ENCODE results near the gene PPM1J.
A peak's percentile ranks its signal among the peaks of the same experiment; 100 is the strongest.

PPM1J gene

DNA sequence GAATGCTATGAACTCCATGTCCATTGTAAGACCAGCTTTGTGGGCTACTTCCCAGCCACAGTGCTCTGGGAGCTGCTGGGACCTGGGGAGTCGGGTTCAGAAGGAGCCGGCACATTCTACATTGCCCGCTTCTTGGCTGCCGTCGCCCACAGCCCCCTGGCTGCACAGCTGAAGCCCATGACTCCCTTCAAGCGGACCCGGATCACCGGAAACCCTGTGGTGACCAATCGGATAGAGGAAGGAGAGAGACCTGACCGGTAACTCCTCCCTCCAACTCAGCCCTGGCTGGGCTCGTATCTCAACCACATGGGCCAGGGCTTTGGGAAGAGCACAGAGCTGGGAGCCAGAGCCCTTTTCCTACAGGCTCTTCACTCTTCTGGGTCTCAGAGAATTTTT lies 25.3 kb downstream of the PPM1J start:
- no peak for FAIRE-seq

DNA sequence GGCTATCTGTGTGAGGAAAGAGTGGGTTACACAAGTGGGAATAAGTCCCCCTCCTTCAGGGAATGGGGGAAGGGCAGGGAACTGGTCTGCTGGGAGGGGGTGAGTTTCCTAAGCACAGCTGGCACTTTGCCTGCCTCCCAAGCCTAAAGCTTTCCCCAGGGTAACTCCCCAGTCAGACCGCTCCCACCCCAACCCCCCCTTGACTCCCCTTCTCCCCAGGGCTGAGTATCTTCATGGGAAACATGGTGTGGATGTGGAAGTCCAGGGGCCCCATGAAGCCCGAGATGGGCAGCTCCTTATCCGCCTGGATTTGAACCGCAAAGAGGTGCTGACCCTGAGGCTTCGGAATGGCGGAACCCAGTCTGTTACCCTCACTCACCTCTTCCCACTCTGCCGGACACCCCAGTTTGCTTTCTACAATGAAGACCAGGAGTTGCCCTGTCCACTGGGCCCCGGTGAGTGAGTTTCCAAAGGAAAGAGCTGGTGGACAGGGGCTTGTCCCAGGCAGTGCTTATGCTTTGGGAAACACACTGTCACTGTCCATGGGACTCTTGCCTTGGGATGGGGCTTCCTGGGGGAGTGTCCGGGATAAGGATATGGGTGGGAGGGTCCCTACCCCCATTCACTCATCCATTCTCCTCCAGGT lies 25.8 kb downstream of the PPM1J start:
- FAIRE-seq (no peak), DNase-seq (ENCODE audit: insufficient read length, low spot score) (no peak)

More for the DNA sequence above, 25.3 kb downstream of the PPM1J start:
- no peak for DNase-seq (ENCODE audit: insufficient read length, low spot score)

DNA sequence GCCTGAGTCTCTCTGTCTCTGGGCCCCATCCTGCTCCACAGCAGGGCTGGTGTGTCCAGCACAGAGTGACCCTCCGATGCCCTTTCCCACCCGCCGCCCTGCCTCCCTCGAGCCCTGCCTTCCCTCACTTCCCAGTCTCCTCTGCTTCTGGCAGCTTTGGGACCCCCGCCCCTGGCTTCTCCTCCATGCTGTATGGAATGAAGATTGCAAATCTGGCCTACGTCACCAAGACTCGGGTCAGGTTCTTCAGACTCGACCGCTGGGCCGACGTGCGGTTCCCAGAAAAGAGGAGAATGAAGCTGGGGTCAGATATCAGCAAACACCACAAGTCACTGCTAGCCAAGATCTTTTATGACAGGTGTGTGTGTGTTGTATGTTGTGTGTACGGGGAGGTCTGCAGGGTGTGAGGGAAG lies 26.3 kb downstream of the PPM1J start:
- DNase-seq (ENCODE audit: insufficient read length, low spot score) (no peak), FAIRE-seq (no peak)

DNA sequence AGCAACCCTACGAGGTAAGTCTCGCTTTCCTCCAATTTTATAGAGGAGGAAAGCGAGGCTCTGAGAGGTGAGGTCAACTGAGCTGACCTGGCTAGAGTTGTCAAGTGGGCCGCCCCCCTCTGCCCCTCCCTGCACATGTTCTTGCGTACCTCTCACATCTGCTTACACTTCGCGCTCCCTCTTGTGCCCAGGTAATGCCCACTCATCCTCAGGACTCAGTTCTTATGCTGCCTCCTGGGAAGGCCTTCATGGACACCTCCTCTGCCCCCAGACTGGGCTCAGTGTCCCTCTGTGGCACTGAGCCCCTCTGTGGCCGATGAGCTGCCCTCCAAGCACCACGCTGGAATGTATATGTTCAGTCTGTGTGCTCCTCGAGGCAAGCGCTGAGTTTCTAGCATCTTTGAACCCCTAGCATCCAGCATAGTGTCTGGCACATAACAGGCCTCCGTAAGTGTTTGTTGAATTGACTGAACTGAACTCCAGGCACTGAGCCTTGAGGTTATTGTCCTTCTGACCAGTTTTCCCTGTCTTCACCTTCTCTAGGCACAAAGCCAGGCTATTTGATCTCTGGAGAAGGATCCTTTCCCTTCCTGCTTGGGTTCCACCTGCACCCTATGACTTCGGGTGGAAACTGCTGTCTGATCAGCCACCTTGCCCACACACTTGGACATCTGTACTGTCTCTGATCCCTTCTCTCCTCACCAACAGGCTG lies 27.2 kb downstream of the PPM1J start:
- DNase-seq (ENCODE audit: insufficient read length, low spot score) (no peak), FAIRE-seq (no peak)

DNA sequence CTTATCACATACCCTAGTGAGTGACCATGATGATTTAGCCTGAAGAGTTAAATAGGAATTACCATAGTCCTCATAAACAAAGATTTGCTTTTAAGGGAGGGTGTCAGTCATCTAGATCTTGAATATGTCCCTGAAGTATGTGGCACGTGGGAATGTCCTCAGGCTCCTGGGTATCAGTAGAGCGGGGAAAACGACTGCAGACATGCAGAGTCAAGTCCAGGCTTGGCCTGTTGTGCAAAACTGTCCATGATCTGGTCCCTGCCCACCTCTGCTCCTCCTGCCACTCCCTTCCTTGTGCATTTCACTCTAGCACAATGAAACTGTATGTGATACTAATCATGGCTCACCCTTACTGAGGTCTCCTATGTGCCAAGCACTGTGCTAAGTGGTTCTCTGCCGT lies 27.8 kb downstream of the PPM1J start:
- DNase-seq (ENCODE audit: insufficient read length, low spot score) (no peak), FAIRE-seq (no peak)

DNA sequence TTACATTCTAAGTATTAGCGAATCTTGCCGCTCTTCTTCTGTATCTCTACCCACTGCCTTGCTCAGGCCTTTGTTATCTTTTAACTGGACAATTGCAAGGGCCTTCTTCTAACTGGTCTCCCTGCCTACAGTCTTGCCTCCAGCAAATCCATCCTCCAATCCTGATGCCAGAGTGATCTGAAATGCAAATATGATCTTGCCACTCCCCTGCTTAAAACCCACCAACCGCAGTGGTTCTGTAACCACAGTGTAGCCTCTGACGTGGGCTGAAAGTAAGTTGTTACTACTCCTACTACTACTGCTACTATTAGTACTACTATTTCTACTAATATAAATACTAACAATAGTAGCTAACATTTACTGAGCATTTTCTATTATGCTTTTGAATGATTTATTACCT lies 28.3 kb downstream of the PPM1J start:
- no peak for DNase-seq (ENCODE audit: insufficient read length, low spot score)
- no peak for FAIRE-seq

DNA sequence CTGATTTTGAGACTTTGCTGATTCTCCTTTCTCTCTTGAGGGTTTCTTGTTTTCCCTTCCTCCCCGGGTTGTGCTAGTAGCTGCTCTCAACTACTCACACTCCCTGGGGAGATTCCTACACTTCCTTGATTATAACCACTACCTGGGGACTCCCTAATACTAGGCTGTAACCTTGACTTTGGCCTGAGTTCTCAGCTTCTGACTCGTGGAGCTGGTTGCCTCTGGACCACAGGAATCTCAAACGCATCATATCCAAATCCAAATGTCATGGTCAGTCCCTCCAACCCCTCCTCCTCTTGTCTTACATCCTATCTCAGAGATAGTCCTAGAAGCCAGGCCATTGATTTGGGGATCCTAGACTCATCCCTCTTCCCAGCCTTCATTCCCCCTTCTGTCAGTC lies 28.7 kb downstream of the PPM1J start:
- DNase-seq (ENCODE audit: insufficient read length, low spot score) (no peak), FAIRE-seq (no peak)

DNA sequence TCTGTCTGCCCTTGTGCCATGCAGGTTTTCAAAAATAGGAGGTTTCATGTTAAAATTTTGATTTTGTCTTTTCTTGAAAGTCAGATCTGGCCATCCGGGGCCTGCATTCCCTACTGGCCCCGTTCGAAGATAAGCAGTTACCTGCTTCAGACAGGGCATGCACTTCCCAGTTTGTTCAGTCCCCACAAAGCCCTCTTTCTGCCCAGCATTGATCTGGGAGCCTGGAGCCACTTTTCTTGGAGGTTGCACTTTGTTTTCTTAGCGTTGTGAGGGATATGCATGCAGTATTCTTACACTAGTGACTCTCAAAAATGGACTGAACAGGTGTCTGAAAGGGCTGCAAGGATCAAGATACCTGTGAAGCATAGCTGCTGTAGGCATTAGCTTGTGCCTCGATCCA lies 29.2 kb downstream of the PPM1J start:
- DNase-seq (ENCODE audit: insufficient read length, low spot score) (no peak), FAIRE-seq (no peak)

DNA sequence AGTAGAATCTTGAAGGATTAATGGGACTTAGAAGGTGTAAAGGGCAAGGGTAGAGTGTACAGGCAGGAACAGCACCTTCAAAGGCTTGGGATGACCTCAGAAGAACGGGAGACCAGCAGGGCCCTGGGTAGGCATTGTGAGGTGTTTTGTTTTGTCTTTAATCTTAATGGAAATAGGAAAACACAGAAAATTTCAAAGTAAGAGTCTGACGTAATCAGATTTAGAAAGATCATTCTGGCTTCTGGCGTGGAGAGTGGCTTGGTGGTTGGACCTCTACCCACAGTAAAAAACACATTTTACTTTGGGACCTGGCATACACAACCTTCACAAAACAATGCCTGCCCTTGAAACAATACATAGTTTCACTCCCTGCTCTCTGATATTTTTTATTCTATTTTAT lies 36.5 kb downstream of the PPM1J start:
- DNase-seq (ENCODE audit: insufficient read length, low spot score), result no peak
- no peak for FAIRE-seq

DNA sequence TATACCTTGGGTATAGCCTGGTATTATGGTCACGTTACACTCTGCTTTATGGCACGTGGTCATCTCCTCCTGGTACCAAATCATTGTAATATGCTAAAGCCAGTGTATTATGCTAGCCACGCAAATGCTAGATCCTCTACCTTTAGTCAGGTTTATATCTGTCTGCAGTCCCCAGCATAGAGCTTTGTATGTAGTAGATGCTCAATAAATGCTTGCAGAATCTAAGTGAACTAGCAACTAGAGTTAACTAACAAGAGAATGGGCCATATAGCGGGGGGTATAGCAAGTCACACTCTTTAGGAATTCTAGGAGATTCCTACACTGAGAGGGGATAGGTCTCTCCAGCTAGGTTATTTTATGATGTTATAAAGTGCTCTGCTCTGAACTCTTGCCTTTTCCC lies 37.6 kb downstream of the PPM1J start:
- FAIRE-seq (no peak), DNase-seq (ENCODE audit: insufficient read length, low spot score) (no peak)

DNA sequence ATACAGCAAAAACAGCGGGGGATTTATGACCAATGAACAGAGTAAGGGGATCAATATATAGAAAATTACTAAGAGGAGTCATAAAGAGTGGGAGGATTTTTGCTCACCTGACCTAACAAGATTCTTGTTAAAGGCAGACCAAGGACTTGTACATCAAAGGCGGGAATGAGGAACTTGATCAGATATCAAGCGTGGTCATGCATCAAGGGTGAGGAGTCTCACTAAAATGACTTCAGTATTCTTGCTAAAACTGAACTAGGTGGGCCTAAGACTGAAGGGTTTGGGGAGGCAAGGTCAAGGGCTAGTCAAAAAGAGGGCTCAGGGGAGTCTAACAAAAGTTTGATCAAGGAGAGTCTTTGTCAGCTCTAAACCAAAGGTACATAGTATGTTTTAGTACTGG lies 38.6 kb downstream of the PPM1J start:
- no peak for FAIRE-seq
- DNase-seq (ENCODE audit: insufficient read length, low spot score), result no peak

DNA sequence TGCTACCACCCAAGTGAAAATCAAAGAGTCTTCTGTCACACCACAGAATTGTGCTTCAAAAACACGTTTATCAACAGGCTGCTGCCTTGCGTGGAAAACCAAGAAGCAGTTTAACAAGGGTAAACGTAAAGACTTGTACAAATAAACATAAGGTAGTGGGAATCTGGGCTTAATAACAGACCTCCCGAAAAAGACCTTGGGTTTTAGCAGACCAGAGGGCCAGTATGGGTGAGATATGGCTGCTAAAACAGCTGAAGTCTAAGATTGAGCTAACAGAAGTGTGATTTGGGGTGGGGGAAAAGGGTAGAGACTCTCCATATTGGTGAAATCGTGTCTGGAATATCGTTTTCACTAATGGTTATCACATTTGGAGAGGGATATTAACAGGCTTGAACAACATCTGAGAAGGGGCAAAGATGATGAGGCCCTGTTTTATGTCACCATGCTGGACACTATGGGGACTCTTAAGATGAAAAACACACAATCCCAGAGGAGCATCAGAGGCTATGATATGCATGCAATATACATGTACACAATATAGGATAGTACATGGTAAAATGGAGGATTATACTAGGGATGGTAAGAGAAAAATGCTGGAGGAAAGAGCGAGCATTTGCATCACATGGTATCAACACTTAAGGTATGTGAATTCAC lies 39.3 kb downstream of the PPM1J start:
- FAIRE-seq, result peak; percentile 35
- DNase-seq (ENCODE audit: insufficient read length, low spot score), result no peak

DNA sequence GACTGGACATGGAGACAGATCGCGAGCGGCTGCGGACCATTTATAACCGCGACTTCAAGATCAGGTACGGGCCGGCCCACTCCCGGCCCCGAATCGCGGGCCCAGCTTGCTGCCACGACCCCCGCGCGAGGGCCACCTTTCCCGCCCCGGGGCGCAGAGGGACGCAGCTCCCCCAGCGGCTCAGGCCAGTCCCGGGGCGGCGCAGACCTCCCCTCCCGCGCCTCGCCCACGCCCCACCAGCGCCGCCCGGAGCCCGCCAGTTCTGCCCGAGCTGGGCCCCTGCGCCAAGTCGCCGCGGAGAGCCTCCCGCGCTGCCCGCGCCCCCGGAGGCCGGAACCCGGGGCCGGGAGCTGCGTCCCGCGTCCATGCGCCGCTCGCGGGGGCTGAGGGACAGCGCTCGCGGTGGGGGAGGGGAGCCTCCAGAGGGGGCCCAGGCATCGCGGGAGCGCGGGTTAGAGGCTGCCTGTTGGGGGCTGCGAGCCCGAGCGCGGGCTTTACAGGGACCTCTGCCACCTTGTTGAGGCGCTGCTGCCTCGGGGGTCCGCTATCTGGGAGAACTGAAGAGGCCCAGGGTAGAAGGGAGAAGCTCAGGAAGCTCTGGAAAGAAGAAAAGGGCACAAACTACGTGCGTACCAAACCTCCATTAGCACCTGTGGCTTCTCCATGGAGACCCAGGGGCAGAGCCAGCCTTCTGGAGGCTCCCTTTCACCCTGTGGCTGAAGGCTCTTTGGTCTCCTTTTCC lies 40.0 kb downstream of the PPM1J start:
- FAIRE-seq (no peak), DNase-seq (ENCODE audit: insufficient read length, low spot score) (peak; percentile 28)

DNA sequence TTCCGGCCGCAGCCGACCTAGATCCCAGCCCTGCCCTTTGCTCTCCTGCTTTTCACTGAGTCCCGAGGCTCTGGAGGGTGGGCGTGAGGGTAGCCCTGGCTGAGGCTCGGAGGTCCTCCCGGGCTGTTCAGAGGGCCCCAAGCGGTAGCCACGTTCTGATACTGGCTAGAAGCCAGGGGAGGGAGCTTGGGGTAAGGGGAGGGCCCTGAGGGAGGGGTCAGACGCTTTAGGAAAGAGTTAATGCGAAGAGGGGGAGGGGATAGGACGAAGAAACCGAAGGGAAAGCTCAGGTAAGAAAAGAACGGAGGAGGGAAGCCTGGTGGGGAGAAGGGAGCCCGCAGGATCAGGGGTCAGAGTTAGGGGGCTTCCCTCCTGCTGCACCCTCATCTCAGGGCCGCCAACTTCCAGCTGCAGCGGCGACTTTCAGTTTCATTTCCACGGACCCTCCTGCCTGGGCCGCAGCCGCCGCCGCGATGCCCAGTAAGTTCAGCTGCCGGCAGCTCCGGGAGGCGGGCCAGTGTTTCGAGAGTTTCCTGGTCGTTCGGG lies 40.6 kb downstream of the PPM1J start, which contains the start of gene MOV10:
MOV10 (plus strand) TSS at position 220 of the 546 bp plus-strand sequence; CDS start at position 474, 254 bp downstream.
- DNase-seq (ENCODE audit: insufficient read length, low spot score), result peak; percentile 62
- FAIRE-seq, result peak; percentile 31

DNA sequence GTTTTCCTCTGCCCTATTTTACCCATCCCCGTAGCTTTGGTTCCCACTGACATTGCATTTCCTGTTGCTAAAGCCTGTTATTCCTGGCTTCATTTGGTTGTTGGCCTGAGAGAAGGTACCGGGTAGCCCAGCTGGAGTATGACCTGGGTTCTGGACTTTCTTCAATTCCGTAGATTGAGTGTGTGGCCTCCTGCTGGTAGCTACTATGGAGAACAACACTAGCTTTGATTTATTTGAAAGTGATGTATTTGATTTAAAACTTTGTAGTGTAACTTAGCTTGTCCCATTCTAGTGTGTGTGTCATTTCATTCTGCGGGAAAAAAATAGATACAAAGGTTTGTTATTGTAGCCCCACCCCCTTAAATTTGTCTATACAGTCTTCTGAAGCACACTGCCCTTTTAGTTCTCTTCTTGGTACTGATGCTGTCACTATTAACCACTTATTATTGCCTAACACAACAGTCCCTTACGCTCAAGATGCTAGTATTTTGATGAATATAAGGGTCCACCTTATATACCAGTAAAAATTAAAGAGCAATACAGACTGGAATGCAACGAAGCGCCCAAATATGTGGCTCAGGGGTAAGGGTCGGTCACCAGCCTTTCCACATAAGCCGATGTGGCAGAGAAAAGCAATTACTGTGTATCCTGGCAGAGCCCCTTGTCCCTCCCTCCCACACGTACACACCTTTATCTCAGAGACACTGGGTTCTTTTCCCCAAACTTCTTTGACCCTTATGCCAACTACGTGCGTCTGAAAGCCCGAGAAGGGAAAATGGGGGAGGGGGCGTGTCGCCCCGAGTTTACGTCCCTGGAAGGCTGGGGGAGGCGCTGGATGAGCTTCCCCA lies 41.3 kb downstream of the PPM1J start:
- no peak for DNase-seq (ENCODE audit: insufficient read length, low spot score)
- peak; percentile 70 for FAIRE-seq

DNA sequence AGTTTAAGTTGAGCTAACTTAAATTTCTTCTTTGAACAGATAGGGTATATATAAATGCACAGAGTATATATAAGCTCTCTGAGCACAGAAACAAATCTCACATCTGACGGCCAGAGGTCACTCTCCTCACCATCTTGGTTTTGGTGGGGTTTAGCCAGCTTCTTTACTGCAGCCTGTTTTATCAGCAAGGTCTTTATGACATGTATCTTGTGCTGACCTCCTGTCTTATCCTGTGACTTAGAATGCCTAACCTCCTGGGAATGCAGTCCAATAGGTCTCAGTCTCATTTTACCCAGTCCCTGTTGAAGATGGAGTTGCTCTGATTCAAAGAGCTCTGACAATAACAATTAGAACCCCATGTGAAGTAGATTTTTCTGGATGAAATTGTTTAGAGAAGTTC lies 42.3 kb downstream of the PPM1J start:
- FAIRE-seq, result no peak
- no peak for DNase-seq (ENCODE audit: insufficient read length, low spot score)

DNA sequence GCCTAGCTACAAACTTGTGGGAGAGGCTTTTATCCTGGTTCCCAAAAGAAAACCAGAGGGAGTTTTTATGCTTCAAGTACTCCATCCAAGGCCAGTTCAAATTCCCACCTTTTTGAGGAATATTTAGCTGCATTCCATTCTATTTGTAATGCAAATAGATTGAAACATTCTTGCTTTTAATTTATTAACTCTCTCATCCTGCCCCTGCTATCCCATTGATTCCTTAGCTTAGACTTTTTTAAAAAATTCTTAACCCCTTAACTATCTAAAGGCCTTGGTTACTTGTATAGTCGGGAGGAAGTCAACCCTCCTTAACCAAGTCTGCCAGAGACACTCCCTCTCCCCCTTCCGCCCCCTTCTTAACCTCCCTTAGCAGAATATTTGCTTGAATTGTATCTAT lies 43.1 kb downstream of the PPM1J start:
- no peak for DNase-seq (ENCODE audit: insufficient read length, low spot score)
- no peak for FAIRE-seq

DNA sequence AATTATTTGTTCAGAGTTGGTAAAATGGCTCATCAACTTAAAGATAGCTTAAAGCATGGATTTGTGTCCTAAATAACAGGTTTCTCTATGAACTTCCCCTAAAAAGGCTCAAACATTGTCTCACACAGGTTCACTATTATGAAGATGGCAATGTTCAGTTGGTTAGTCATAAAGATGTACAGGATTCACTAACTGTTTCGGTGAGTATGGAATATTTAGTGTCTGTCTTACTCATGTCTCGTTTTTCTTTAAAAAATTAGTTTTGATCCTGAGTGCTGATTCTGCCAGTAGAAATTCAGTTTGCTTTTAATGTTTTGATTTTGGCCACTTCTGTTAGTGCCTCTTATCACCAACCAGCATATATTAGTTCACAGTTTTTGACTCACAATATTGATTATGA lies 48.2 kb downstream of the PPM1J start:
- FAIRE-seq (no peak), DNase-seq (ENCODE audit: insufficient read length, low spot score) (no peak)

DNA sequence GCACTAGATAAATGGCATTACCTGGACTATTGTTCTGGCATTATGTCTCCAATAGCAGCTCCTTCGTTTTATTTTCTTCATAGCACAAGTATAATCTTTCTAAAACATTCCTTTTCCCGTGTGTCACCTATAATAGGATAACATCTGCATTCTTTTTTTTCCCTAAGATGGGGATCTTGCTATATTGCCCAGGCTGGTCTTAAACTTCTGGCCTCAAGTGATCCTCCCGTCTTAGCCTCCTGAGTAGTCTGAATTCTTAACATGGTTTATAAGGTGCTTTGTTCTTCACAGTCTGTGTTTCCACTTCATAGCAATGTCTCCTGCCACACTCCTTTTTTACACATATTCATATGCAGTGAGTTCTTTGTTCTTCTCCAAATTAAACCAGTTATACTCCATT lies 49.3 kb downstream of the PPM1J start:
- FAIRE-seq (no peak), DNase-seq (ENCODE audit: insufficient read length, low spot score) (no peak)

Data from GM19239 (cell line).